WTC11 (cell line): Measurements from ENCODE around the gene PIF1. TPM values are rescaled to one million over a fixed set of nuclear protein-coding genes. Genes with fewer than 3 reads are reported as not detected.

Experiments used
- ATAC-seq: fragments of 200-7000 bp; cut with Tn5 transposase; 2 replicates; pipeline ENCODE4 v1.10.0; 2021; ENCODE audit warnings: mild to moderate bottlenecking, moderate library complexity
- Bru-seq: library from RNA; stranded (reverse); fragments of 400-500 nt; gene quantifications from one replicate; lab custom pipeline; 2021; lab: Mats Ljungman, UMichigan
- CTCF ChIA-PET: fragments of 300-600 bp; sonication (Branson Sonifier 250); formaldehyde crosslinking; loops from one replicate; lab custom pipeline; 2021; ENCODE audit warnings: antibody characterized with exemption; lab: Charles Lee
- POLR2A ChIA-PET: fragments of 350-600 bp; sonication (Branson Sonifier 250); formaldehyde crosslinking; loops from one replicate; lab custom pipeline; 2021; ENCODE audit warnings: antibody characterized with exemption; lab: Charles Lee
- DNase-seq: peaks from one replicate; pipeline ENCODE4 v3.0.0; 2021; ENCODE audit warnings: low spot score
- H3K27ac Mint-ChIP-seq: 2 replicates; pipeline ENCODE4 v1.8.0; 2021; ENCODE audit warnings: mixed read lengths
- H3K27me3 Mint-ChIP-seq: 2 replicates; pipeline ENCODE4 v1.8.0; 2021; ENCODE audit warnings: low read depth, mild to moderate bottlenecking, moderate library complexity, mixed read lengths
- H3K36me3 Mint-ChIP-seq: 2 replicates; pipeline ENCODE4 v1.8.0; 2021; ENCODE audit warnings: mixed read lengths
- H3K4me1 Mint-ChIP-seq: 2 replicates; pipeline ENCODE4 v1.8.0; 2022; ENCODE audit warnings: mixed read lengths
- H3K4me3 Mint-ChIP-seq: 2 replicates; pipeline ENCODE4 v1.8.0; 2021; ENCODE audit warnings: mild to moderate bottlenecking, moderate library complexity, mixed read lengths
- H3K9me3 Mint-ChIP-seq: 2 replicates; pipeline ENCODE4 v1.8.0; 2021; ENCODE audit warnings: mixed read lengths
- ARID4B ChIP-seq: sonication (generic); formaldehyde crosslinking; IDR thresholded peaks from 2 replicates; pipeline ENCODE4 v1.8.0; 2023; ENCODE audit warnings: missing genetic modification reagents, mild to moderate bottlenecking, borderline replicate concordance
- CREB1 ChIP-seq: sonication (generic); formaldehyde crosslinking; IDR thresholded peaks from 2 replicates; pipeline ENCODE4 v1.8.0; 2023; ENCODE audit warnings: mild to moderate bottlenecking, missing genetic modification reagents
- ETV6 ChIP-seq: sonication (generic); formaldehyde crosslinking; IDR thresholded peaks from 2 replicates; pipeline ENCODE4 v1.8.1; 2022; ENCODE audit warnings: mild to moderate bottlenecking, missing genetic modification reagents
- FOXJ3 ChIP-seq: sonication (generic); formaldehyde crosslinking; IDR thresholded peaks from 2 replicates; pipeline ENCODE4 v1.9.0; 2021; ENCODE audit warnings: missing genetic modification reagents, mild to moderate bottlenecking, borderline replicate concordance
- JAZF1 ChIP-seq: fragments of 250-450 bp; sonication (Bioruptor Pico); IDR thresholded peaks from 2 replicates; pipeline ENCODE4 v1.9.0; 2021; ENCODE audit warnings: moderate library complexity, mild to moderate bottlenecking, inconsistent platforms
- KAT7 ChIP-seq: sonication (generic); formaldehyde crosslinking; IDR thresholded peaks from 2 replicates; pipeline ENCODE4 v1.8.1; 2023; ENCODE audit warnings: missing genetic modification reagents, mild to moderate bottlenecking, borderline replicate concordance
- MYBL2 ChIP-seq: sonication (generic); formaldehyde crosslinking; IDR thresholded peaks from 2 replicates; pipeline ENCODE4 v1.8.1; 2023; ENCODE audit warnings: mild to moderate bottlenecking, moderate library complexity, missing genetic modification reagents
- RELA ChIP-seq: sonication (generic); formaldehyde crosslinking; IDR thresholded peaks from 2 replicates; pipeline ENCODE4 v1.8.1; 2022; ENCODE audit warnings: missing genetic modification reagents, mild to moderate bottlenecking, borderline replicate concordance
- RORB ChIP-seq: fragments of 250-450 bp; sonication (Bioruptor Pico); IDR thresholded peaks from 2 replicates; pipeline ENCODE4 v1.9.0; 2021; ENCODE audit warnings: mild to moderate bottlenecking
- SP1 ChIP-seq: sonication (generic); formaldehyde crosslinking; conservative IDR thresholded peaks from 2 replicates; pipeline ENCODE4 v1.8.1; 2022; ENCODE audit warnings: missing genetic modification reagents
- ZNF281 ChIP-seq: sonication (generic); formaldehyde crosslinking; IDR thresholded peaks from 2 replicates; pipeline ENCODE4 v1.8.0; 2023; ENCODE audit warnings: mild to moderate bottlenecking, missing genetic modification reagents
- ZNF416 ChIP-seq: fragments of 250-450 bp; sonication (Bioruptor Pico); IDR thresholded peaks from 2 replicates; pipeline ENCODE4 v1.9.0; 2021; ENCODE audit warnings: mild to moderate bottlenecking, inconsistent platforms
- ZNF671 ChIP-seq: fragments of 250-450 bp; sonication (Bioruptor Pico); IDR thresholded peaks from 2 replicates; pipeline ENCODE4 v1.8.0; 2021; ENCODE audit warnings: mild to moderate bottlenecking
- long read RNA-seq, 3 experiments: library from RNA in 1 of 3; library from capped mRNA in 1 of 3; library from polyadenylated mRNA in 1 of 3; unstranded in 2 of 3; stranded (forward) in 1 of 3; transcript quantifications; one replicate each; pipeline ENCODE4 v2.0.0, GENCODE V29; 2021
- total RNA-seq: library from RNA; stranded (reverse); gene quantifications from 3 replicates; pipeline ENCODE4 v1.2.3, GENCODE V29; 2021
- TF ChIP-seq, protein P1 (sequence below): fragments of 200-600 bp; IDR thresholded peaks from 2 replicates; pipeline ENCODE4 v1.8.0; 2022; ENCODE audit warnings: antibody characterized with exemption
- TF ChIP-seq, protein P2 (sequence below): sonication (generic); formaldehyde crosslinking; IDR thresholded peaks from 2 replicates; pipeline ENCODE4 v1.8.0; 2022; ENCODE audit warnings: mild to moderate bottlenecking, missing genetic modification reagents
- TF ChIP-seq, protein P3 (sequence below): sonication (generic); formaldehyde crosslinking; IDR thresholded peaks from 2 replicates; pipeline ENCODE4 v1.8.0; 2022; ENCODE audit warnings: missing genetic modification reagents

The PIF1 gene, protein sequence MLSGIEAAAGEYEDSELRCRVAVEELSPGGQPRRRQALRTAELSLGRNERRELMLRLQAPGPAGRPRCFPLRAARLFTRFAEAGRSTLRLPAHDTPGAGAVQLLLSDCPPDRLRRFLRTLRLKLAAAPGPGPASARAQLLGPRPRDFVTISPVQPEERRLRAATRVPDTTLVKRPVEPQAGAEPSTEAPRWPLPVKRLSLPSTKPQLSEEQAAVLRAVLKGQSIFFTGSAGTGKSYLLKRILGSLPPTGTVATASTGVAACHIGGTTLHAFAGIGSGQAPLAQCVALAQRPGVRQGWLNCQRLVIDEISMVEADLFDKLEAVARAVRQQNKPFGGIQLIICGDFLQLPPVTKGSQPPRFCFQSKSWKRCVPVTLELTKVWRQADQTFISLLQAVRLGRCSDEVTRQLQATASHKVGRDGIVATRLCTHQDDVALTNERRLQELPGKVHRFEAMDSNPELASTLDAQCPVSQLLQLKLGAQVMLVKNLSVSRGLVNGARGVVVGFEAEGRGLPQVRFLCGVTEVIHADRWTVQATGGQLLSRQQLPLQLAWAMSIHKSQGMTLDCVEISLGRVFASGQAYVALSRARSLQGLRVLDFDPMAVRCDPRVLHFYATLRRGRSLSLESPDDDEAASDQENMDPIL
- total RNA-seq (174 to 249 TPM (median 184 TPM) in 3 replicates), Bru-seq, nascent RNA (percentile 93 among the genes with signal in this experiment)
- long read RNA-seq, experiment 1, transcript PIF1-201 (13 exons, 2,687 nt), result major isoform, 81 of 338 reads
- long read RNA-seq, experiment 1, transcript PIF1-202 (13 exons, 2,278 nt), result minor isoform, 5 of 338 reads
- long read RNA-seq, experiment 1, partial matches to known transcripts, result 59 of 338 reads
- long read RNA-seq, experiment 1, other reads (novel, unspliced or antisense), result 189 of 338 reads
- long read RNA-seq, experiment 2, transcript PIF1-201 (13 exons, 2,687 nt), result major isoform, 8 of 66 reads
- long read RNA-seq, experiment 2, partial matches to known transcripts, result 27 of 66 reads
- long read RNA-seq, experiment 2, other reads (novel, unspliced or antisense), result 29 of 66 reads
- long read RNA-seq, experiment 3, partial matches to known transcripts, result 1 of 6 reads
- long read RNA-seq, experiment 3, other reads (novel, unspliced or antisense), result 5 of 6 reads

DNA sequence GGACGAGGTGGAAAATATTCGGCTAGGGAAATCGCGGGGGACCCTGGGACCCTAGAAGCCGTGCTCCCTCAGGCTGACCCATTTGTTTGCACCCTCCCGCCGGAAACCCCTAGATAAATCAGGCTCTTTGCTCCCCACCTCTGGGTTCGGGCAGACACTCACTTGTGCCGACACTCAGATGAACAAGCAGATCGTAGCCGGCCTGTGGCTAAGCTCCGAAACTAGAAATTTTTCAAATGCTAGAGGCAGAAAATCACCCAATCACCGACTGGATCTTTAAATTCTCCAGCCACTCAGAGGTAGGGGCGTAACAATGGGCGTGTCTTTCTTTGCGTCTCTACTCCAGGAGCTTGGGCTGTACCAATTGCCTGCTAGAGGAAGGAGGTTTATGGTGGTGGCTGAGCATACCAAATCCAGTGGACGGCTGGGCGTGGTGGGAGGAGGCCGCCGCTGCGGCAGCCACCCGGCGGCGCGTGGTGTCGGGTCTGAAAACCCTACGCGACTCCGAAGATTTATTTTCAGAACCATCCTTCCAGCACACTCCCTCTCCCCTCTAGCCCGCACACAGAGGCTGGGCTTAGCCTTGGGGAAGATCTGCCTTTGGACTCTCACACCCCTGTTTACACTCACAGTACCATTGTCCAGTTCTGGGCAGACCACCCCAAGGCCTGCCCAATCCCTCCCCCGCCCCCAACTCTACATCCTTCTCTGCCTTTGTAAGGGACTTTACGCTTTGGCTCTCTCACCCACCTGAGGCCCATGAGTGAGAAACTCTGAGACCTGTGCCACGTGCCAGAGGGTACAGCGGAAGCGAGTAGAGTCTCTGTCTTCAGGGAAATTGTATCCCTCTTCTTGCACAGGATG is at the start of gene PIF1:
Gene PIF1 (minus strand): TSS at position 217 of the 864 bp plus-strand sequence. CDS start 1,312 bp downstream, outside the sequence.
- H3K4me1 Mint-ChIP-seq, result peaks cover 31% of the 10 kb centered on the region
- DNase-seq (peak; percentile 91), ATAC-seq (peak; percentile 94)
- H3K27ac Mint-ChIP-seq, result peak within 1 kb of the TSS; percentile 92
- ChIA-PET CTCF (interaction anchor here (0.8 to 1.9 kb wide), 9 partner anchors 10 to 126 kb away, joined by 3 to 21 read pairs (median 4); no protein-coding TSS in a partner anchor), POLR2A (interaction anchor here (0.5 to 2.4 kb wide), 17 partner anchors 10 to 417 kb away, joined by 3 to 45 read pairs (median 5); no protein-coding TSS in a partner anchor)
- peak within 1 kb of the TSS; percentile 92 for H3K4me3 Mint-ChIP-seq
- H3K27me3 Mint-ChIP-seq, result no peaks in the 10 kb centered on the region
- peaks cover 38% of the 10 kb centered on the region for H3K36me3 Mint-ChIP-seq
- no peaks in the 10 kb centered on the region for H3K9me3 Mint-ChIP-seq
- TF ChIP-seq KAT7 (0 out of 2 replicates have a peak, but pooled peaks have one; percentile 60), ARID4B (CRISPR knock-in tag) (peak; percentile 26; the same call in 1 of the 2 replicates), MYBL2 (CRISPR knock-in tag) (peak; percentile 98; the same call in 1 of the 2 replicates), CREB1 (CRISPR knock-in tag) (0 out of 2 replicates have a peak, but pooled peaks have one; percentile 18), ETV6 (CRISPR knock-in tag) (peak; percentile 33; the same call in 1 of the 2 replicates), RORB (CRISPR knock-in tag) (no peak), ZNF281 (0 out of 2 replicates have a peak, but pooled peaks have one; percentile 56), SP1 (CRISPR knock-in tag) (peak; percentile 65), FOXJ3 (CRISPR knock-in tag) (no peak), JAZF1 (CRISPR knock-in tag) (no peak), ZNF416 (no peak), RELA (CRISPR knock-in tag) (no peak), ZNF671 (CRISPR knock-in tag) (no peak)
- TF ChIP-seq, protein P1, sequence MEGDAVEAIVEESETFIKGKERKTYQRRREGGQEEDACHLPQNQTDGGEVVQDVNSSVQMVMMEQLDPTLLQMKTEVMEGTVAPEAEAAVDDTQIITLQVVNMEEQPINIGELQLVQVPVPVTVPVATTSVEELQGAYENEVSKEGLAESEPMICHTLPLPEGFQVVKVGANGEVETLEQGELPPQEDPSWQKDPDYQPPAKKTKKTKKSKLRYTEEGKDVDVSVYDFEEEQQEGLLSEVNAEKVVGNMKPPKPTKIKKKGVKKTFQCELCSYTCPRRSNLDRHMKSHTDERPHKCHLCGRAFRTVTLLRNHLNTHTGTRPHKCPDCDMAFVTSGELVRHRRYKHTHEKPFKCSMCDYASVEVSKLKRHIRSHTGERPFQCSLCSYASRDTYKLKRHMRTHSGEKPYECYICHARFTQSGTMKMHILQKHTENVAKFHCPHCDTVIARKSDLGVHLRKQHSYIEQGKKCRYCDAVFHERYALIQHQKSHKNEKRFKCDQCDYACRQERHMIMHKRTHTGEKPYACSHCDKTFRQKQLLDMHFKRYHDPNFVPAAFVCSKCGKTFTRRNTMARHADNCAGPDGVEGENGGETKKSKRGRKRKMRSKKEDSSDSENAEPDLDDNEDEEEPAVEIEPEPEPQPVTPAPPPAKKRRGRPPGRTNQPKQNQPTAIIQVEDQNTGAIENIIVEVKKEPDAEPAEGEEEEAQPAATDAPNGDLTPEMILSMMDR, result no peak
- TF ChIP-seq, protein P2, sequence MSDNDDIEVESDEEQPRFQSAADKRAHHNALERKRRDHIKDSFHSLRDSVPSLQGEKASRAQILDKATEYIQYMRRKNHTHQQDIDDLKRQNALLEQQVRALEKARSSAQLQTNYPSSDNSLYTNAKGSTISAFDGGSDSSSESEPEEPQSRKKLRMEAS (CRISPR knock-in tag), result peak; percentile 77
- TF ChIP-seq, protein P3, sequence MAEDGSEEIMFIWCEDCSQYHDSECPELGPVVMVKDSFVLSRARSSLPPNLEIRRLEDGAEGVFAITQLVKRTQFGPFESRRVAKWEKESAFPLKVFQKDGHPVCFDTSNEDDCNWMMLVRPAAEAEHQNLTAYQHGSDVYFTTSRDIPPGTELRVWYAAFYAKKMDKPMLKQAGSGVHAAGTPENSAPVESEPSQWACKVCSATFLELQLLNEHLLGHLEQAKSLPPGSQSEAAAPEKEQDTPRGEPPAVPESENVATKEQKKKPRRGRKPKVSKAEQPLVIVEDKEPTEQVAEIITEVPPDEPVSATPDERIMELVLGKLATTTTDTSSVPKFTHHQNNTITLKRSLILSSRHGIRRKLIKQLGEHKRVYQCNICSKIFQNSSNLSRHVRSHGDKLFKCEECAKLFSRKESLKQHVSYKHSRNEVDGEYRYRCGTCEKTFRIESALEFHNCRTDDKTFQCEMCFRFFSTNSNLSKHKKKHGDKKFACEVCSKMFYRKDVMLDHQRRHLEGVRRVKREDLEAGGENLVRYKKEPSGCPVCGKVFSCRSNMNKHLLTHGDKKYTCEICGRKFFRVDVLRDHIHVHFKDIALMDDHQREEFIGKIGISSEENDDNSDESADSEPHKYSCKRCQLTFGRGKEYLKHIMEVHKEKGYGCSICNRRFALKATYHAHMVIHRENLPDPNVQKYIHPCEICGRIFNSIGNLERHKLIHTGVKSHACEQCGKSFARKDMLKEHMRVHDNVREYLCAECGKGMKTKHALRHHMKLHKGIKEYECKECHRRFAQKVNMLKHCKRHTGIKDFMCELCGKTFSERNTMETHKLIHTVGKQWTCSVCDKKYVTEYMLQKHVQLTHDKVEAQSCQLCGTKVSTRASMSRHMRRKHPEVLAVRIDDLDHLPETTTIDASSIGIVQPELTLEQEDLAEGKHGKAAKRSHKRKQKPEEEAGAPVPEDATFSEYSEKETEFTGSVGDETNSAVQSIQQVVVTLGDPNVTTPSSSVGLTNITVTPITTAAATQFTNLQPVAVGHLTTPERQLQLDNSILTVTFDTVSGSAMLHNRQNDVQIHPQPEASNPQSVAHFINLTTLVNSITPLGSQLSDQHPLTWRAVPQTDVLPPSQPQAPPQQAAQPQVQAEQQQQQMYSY, result no peak
